BJ (cell line): ENCODE measurements around the gene TNFRSF19. TPM values are rescaled to one million over a fixed set of nuclear protein-coding genes. Genes with fewer than 3 reads are reported as not detected.

Source experiments
- CTCF ChIA-PET: fragments of 350-600 bp; formaldehyde crosslinking; extraction: SDS; loops from one replicate; lab custom pipeline; 2021; ENCODE audit warnings: antibody characterized with exemption, inconsistent platforms; lab: Yijun Ruan, JAX
- POLR2A ChIA-PET: fragments of 300-600 bp; sonication (Branson Sonifier 250); formaldehyde crosslinking; extraction: SDS; loops from one replicate; lab custom pipeline; 2021; ENCODE audit warnings: antibody characterized with exemption; lab: Charles Lee
- DNase-seq: peaks from one replicate; pipeline ENCODE4 v3.0.0-alpha.2; 2011; ENCODE audit warnings: low read depth
- H3K27me3 ChIP-seq: 2 replicates; pipeline ENCODE4 v1.6.0; 2011; ENCODE audit warnings: low read length; ENCODE audit not compliant: control insufficient read depth, insufficient read depth
- H3K36me3 ChIP-seq: 2 replicates; pipeline ENCODE4 v1.5.1; 2011; ENCODE audit warnings: low read length; ENCODE audit not compliant: control insufficient read depth, insufficient read depth
- H3K4me3 ChIP-seq: 2 replicates; pipeline ENCODE4 v1.5.1; 2011; ENCODE audit warnings: low read depth, mild to moderate bottlenecking, control low read depth, low read length
- polyA plus RNA-seq: library from polyadenylated mRNA; depleted of rRNA; stranded (reverse); fragments of >200 nt; gene quantifications from 2 replicates; pipeline ENCODE4 v1.2.3, GENCODE V29; 2011
- TF ChIP-seq, protein P1 (sequence below): IDR thresholded peaks from 2 replicates; pipeline ENCODE4 v1.5.1; 2011; ENCODE audit warnings: low read depth, mild to moderate bottlenecking, control low read depth, inconsistent platforms, low read length, moderate library complexity; ENCODE audit not compliant: insufficient read depth

Gene TNFRSF19
- polyA plus RNA-seq, 1 experiment = 14.8 TPM

DNA sequence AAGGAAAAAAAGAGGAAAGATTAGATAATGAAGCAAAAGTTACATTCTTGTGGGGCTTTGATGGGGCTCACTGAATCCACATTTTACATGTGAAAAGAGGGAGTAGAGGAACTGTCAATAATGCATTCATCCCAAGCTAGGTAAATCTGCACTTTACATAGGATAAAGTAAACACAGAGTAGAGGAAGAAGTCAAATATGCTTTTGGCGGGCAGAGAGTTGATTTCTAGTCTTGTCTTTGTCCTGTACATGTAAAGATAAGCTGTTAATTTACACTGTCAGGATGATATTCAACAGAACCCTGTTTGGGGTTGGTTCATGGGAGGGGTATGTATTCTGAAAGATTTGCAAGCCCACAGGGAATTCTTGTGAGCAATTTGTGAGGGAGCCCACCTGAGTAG lies 18.0 kb upstream of the TNFRSF19 start:
- POLR2A ChIA-PET = no interaction called here
- DNase-seq = no peak
- CTCF ChIA-PET = interaction anchor here (1.0 kb wide), 1 partner anchor 11 kb away, joined by 3 read pairs; no protein-coding TSS in a partner anchor

GRCh38 chr13:23552661-23553060 lies 17.6 kb upstream of the TNFRSF19 start:
- no peaks in the 10 kb centered on the region for H3K36me3 ChIP-seq
- TF ChIP-seq, protein P1, sequence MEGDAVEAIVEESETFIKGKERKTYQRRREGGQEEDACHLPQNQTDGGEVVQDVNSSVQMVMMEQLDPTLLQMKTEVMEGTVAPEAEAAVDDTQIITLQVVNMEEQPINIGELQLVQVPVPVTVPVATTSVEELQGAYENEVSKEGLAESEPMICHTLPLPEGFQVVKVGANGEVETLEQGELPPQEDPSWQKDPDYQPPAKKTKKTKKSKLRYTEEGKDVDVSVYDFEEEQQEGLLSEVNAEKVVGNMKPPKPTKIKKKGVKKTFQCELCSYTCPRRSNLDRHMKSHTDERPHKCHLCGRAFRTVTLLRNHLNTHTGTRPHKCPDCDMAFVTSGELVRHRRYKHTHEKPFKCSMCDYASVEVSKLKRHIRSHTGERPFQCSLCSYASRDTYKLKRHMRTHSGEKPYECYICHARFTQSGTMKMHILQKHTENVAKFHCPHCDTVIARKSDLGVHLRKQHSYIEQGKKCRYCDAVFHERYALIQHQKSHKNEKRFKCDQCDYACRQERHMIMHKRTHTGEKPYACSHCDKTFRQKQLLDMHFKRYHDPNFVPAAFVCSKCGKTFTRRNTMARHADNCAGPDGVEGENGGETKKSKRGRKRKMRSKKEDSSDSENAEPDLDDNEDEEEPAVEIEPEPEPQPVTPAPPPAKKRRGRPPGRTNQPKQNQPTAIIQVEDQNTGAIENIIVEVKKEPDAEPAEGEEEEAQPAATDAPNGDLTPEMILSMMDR = no peak
- no peak overlapping the region for H3K4me3 ChIP-seq
- H3K27me3 ChIP-seq = no peaks in the 10 kb centered on the region
- POLR2A ChIA-PET = no interaction called here
- CTCF ChIA-PET = interaction anchor here (1.0 kb wide), 1 partner anchor 12 kb away, joined by 3 read pairs; no protein-coding TSS in a partner anchor
- no peak for DNase-seq

More for the DNA sequence above, 18.0 kb upstream of the TNFRSF19 start:
- no peaks in the 10 kb centered on the region for H3K36me3 ChIP-seq
- no peaks in the 10 kb centered on the region for H3K27me3 ChIP-seq
- TF ChIP-seq, protein P1 = no peak
- H3K4me3 ChIP-seq = no peak overlapping the region

- TF ChIP-seq, protein P1 = no peak
- POLR2A ChIA-PET = no interaction called here
- DNase-seq = no peak
- Histone ChIP-seq H3K4me3 (no peak overlapping the region), H3K27me3 (no peaks in the 10 kb centered on the region), H3K36me3 (no peaks in the 10 kb centered on the region)
- CTCF ChIA-PET = no interaction called here
Measured at GRCh38 chr13:23554000-23554399, 16.2 kb upstream of the TNFRSF19 start.

DNA sequence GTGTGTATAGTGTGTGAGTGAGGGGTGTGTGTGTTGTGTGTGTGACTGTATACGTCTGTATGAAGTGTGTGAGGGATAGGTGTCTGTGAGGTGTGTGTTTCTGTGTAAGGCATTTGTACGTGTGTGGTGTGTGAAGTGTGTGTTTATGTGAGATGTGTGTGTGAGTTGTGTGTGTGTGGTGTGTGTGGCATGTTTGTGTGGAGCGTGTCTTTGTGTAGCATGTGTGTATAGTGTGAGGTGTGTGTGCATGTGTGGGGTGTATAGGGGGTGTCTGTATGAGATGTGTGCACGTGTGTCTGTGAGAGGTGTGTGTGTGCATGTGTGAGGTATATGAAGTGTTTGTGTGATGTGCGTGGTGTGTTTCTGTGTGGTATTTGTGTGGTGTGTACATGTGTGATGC lies 13.2 kb upstream of the TNFRSF19 start:
- Histone ChIP-seq H3K4me3 (no peak overlapping the region), H3K36me3 (no peaks in the 10 kb centered on the region), H3K27me3 (no peaks in the 10 kb centered on the region)
- ChIA-PET POLR2A (no interaction called here), CTCF (no interaction called here)
- TF ChIP-seq, protein P1 = no peak
- DNase-seq = no peak

GRCh38 chr13:23557733-23558132 lies 12.5 kb upstream of the TNFRSF19 start:
- Histone ChIP-seq H3K27me3 (no peaks in the 10 kb centered on the region), H3K36me3 (no peaks in the 10 kb centered on the region), H3K4me3 (no peak overlapping the region)
- CTCF ChIA-PET = no interaction called here
- TF ChIP-seq, protein P1 = no peak
- POLR2A ChIA-PET = no interaction called here
- no peak for DNase-seq
